Activated CD4-positive, alpha-beta T cell treated with anti-CD3 and anti-CD28 coated beads for 36 hours (primary cell): Measurements from ENCODE around the gene OSGIN1. TPM values are rescaled to one million over a fixed set of nuclear protein-coding genes. Genes with fewer than 3 reads are reported as not detected.
"Not testable (repeated sequence)": the region's sequence is repeated elsewhere in the genome, so short reads cannot be mapped to it uniquely, and the experiment has no call there.

Experiments used
- ATAC-seq: fragments of 200-7000 bp; cut with Tn5 transposase; one replicate; pipeline ENCODE4 v1.10.0; 2021; ENCODE audit warnings: mild to moderate bottlenecking, moderate library complexity
- CTCF ChIA-PET: fragments of 350-600 bp; sonication (Branson Sonifier 250); formaldehyde crosslinking; loops from one replicate; lab custom pipeline; 2021; ENCODE audit warnings: antibody characterized with exemption; lab: Charles Lee
- POLR2A ChIA-PET: fragments of 350-600 bp; sonication (Branson Sonifier 250); formaldehyde crosslinking; loops from one replicate; lab custom pipeline; 2021; ENCODE audit warnings: antibody characterized with exemption, inconsistent platforms; lab: Charles Lee
- DNase-seq: peaks from one replicate; pipeline ENCODE4 v3.0.0-alpha.2; 2020
- H3K27ac Mint-ChIP-seq: one replicate; pipeline ENCODE4 v1.8.0; 2021; ENCODE audit warnings: mixed read lengths
- H3K27me3 Mint-ChIP-seq: one replicate; pipeline ENCODE4 v1.8.0; 2021; ENCODE audit warnings: mixed read lengths
- H3K36me3 Mint-ChIP-seq: one replicate; pipeline ENCODE4 v1.8.0; 2021; ENCODE audit warnings: low read depth, mixed read lengths
- H3K4me1 Mint-ChIP-seq: one replicate; pipeline ENCODE4 v1.8.0; 2021; ENCODE audit warnings: mixed read lengths
- H3K4me3 Mint-ChIP-seq: one replicate; pipeline ENCODE4 v1.8.0; 2021; ENCODE audit warnings: mild to moderate bottlenecking, moderate library complexity, mixed read lengths
- H3K9me3 Mint-ChIP-seq: one replicate; pipeline ENCODE4 v1.8.0; 2021; ENCODE audit warnings: low read depth, mixed read lengths
- intact Hi-C, 2 experiments: fragments of 100-400 bp; cut with DNase I in 1 of 2; cut with micrococcal nuclease in 1 of 2; formaldehyde crosslinking; loops; one replicate each; pipeline versions ENCODE4 v1.14.2 to v1.15.1; 2022 to 2024; cut with DNase I, micrococcal nuclease
- total RNA-seq, 2 experiments: library from RNA; stranded (reverse); gene quantifications; one replicate each; pipeline ENCODE4 v1.2.3, GENCODE V29; 2021

Gene OSGIN1
- total RNA-seq, 2 experiments from 2014 or later: 0.75 to 1.0 TPM

DNA sequence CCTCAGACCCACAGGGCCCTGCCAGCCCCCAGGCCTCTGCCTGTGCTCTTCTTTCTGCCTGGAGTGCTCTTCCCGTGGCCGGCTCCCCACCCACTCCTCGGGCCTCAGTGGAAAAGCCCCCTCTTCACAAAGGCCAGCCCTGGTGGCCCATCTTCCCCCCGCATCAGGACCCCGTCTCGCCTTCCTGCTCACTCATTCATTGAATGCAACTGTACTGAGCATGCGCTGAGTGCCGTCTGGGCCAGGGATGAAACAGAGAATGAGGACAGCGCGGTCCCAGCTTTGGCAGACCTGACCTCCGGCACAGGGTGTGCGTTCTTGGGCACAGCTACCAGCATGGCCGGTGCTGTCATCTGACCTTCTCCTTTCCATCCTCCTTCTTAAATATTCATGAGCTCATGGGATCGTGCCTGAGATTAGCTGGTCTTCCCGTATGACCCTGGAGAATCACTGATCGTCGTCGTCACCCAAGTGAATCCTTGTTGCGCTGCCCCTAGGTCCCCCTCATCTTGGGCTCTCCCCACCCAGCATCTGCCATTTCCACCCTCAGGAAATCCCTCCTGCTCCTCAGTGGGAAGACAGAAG is 16.4 kb upstream of the OSGIN1 start:
- Mint-ChIP-seq H3K36me3 (no peaks in the 10 kb centered on the region), H3K4me1 (peaks cover 4% of the 10 kb centered on the region), H3K4me3 (no peak overlapping the region), H3K27ac (no peak overlapping the region), H3K27me3 (no peaks in the 10 kb centered on the region), H3K9me3 (no peaks in the 10 kb centered on the region)
- DNase-seq (no peak), ATAC-seq (no peak)
- ChIA-PET CTCF (interaction anchor here (2.1 kb wide), 1 partner anchor 10 kb away, joined by 9 read pairs; no protein-coding TSS in a partner anchor), POLR2A (no interaction called here)
- intact Hi-C loops: no loop called here

DNA sequence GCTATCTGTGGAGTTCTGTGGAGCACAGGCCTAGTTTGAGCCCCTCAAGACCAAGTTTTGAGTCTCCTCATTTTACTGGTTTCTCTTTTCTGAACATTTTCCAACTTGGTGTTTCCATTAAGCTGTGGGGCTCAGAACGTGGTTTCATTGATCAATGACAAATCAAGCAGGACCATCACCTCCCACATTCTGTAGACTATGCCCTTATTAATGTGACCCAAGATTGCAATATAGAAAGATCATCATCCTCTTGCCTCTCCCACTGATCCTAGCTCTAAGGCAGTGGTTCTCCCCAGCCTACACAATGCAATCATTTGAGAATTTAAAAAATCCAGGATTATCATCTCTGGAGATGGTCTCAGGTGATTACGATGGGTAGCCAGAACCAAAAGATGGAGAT is 15.8 kb upstream of the OSGIN1 start:
- no peak overlapping the region for H3K4me3 Mint-ChIP-seq
- POLR2A ChIA-PET: no interaction called here
- CTCF ChIA-PET: interaction anchor here (2.1 kb wide), 1 partner anchor 11 kb away, joined by 9 read pairs; no protein-coding TSS in a partner anchor
- ATAC-seq (no peak), DNase-seq (no peak)
- peaks cover 4% of the 10 kb centered on the region for H3K4me1 Mint-ChIP-seq
- no peaks in the 10 kb centered on the region for H3K36me3 Mint-ChIP-seq
- H3K9me3 Mint-ChIP-seq: no peaks in the 10 kb centered on the region
- intact Hi-C loops: no loop called here
- no peak overlapping the region for H3K27ac Mint-ChIP-seq
- no peaks in the 10 kb centered on the region for H3K27me3 Mint-ChIP-seq

DNA sequence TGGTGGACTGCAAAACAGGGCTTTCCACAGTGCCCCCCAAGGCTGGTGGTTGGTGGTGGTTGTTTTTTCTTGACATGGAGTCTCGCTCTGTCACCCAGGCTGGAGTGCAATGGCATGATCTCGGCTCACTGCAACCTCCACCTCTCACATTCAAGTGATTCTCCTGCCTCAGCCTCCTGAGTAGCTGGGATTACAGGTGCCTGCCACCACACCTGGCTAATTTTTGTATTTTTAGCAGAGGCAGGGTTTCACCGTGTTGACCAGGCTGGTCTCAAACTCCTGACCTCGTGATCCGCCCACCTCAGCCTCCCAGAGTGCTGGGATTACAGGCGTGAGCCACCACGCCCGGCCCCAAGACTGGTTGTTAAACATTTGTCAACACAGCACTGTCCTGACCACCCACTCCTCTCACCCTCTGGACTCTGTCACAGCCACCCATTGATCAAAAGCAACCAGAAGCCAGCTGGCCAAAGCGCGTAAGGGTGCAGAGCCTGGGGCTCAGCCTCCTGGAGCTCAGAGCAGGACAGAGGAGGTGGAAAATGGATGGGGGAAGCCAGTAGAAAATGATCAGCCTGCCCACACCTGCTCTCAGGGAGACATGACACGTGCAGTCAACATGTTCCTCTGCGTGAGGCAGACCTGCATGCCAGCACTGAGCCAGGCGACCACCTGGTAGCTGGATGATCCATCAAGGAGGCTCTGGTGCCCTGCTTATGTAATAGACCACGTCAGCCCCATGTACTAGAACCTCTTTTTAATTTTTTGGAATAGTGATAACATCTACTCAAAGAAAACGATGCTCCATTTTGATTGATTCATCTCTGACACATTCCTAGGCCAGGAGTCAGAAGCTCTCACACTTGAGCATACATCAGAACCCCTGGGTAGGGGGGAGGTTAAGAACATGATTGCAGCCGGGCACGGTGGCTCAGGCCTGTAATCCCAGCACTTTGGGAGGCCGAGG is 14.8 kb upstream of the OSGIN1 start:
- CTCF ChIA-PET: interaction anchor here (0.5 to 0.6 kb wide), 2 partner anchors 19 to 28 kb away, joined by 3 read pairs; no protein-coding TSS in a partner anchor
- Mint-ChIP-seq H3K36me3 (no peaks in the 10 kb centered on the region), H3K4me3 (no peak overlapping the region), H3K9me3 (no peaks in the 10 kb centered on the region), H3K27me3 (no peaks in the 10 kb centered on the region), H3K4me1 (peaks cover 4% of the 10 kb centered on the region), H3K27ac (no peak overlapping the region)
- no peak for DNase-seq
- no peak for ATAC-seq
- intact Hi-C loops: no loop called here
- POLR2A ChIA-PET: no interaction called here

DNA sequence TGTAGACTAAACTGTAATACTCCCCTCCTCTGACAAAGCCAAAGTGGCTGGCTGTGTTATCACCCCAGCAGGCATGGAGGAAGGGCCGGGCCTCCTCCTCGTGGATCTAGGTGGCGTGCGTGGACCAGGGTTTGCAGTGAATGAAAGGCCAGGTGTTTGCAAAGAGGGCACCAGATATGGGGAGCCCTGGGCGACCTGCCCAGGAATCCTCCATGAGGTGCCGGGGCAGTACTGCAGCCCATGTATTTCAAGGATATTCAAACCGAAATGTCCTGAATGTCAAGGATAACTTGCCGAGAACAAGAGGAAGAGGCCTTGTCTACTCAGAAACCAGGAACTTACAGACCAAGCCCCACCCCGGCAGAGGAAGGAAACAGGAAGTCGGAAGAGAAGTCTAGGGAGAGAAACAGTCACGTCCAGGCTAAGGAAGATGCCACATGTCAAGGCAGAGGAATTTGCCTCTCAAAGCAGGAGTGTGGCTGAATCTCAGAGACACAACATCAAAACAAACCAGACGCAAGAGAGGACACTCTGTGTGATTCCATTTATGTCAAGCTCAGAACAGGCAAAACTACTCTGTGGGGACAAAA is 13.7 kb upstream of the OSGIN1 start:
- H3K4me1 Mint-ChIP-seq: peaks cover 4% of the 10 kb centered on the region
- no peaks in the 10 kb centered on the region for H3K9me3 Mint-ChIP-seq
- DNase-seq: no peak
- H3K27me3 Mint-ChIP-seq: no peaks in the 10 kb centered on the region
- H3K36me3 Mint-ChIP-seq: no peaks in the 10 kb centered on the region
- no peak for ATAC-seq
- ChIA-PET POLR2A (no interaction called here), CTCF (interaction anchor here (0.6 kb wide), 1 partner anchor 29 kb away, joined by 3 read pairs; no protein-coding TSS in a partner anchor)
- H3K4me3 Mint-ChIP-seq: no peak overlapping the region
- H3K27ac Mint-ChIP-seq: no peak overlapping the region
- intact Hi-C loops: no loop called here

DNA sequence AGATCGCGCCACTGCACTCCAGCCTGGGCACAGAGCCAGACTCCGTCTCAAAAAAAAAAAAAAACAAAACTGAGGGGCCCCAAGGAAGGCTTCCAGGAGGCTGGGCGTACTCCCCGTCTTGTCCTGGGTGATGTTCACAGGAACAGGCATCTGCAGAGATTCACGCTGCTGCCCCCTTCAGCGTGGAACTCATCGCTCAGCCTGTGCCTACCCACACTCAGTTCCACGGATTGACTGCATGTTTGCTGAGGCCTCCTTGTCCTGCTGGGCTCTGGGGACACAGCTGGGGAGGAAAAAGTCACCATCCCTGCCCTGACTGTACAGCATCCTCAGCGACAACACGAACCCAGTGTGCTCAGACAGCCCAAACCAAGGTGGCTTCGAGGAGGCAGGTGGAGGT is 12.9 kb upstream of the OSGIN1 start:
- peaks cover 4% of the 10 kb centered on the region for H3K4me1 Mint-ChIP-seq
- H3K36me3 Mint-ChIP-seq: no peaks in the 10 kb centered on the region
- DNase-seq (no peak), ATAC-seq (no peak)
- CTCF ChIA-PET: no interaction called here
- H3K27me3 Mint-ChIP-seq: no peaks in the 10 kb centered on the region
- POLR2A ChIA-PET: no interaction called here
- intact Hi-C loops: no loop called here
- no peak overlapping the region for H3K4me3 Mint-ChIP-seq
- H3K27ac Mint-ChIP-seq: no peak overlapping the region
- no peaks in the 10 kb centered on the region for H3K9me3 Mint-ChIP-seq

DNA sequence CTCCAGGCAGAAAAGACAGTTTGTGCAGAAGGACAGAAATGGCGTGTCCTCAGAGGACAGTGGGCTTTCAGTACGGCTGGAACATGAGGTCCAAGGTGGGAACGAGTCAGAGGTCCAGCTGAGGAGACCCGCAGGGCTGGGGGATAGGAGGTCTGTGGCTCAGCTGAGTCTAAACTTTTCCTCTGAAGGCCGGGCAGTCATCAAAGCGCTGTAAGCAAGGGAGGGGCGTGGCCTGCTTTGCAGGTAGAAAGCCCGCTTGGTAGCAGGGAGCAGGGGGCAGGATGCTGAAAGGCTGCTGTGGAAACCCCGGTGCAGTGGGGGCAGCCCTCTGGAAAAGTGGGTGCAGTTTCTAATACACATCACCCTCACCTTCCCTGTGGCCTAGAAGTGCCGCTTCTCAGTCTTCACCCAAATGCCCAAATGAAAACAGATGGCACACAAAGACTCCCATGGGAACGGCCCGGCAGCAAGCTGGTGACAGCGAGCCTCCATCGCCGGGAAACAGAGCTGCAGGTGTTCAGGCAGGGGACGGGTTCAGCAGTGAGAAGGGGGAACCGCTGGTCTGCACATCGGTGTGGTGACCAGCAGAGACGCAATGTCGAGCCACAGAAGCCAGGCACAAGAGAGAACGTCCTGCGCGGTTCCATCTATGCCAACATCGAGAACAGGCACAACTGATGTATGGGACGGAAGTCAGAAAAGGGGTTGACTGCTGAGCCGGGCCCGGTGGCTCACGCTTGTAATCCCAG is 12.2 kb upstream of the OSGIN1 start:
- Mint-ChIP-seq H3K4me3 (no peak overlapping the region), H3K4me1 (peaks cover 4% of the 10 kb centered on the region), H3K27ac (no peak overlapping the region), H3K36me3 (no peaks in the 10 kb centered on the region), H3K27me3 (no peaks in the 10 kb centered on the region), H3K9me3 (no peaks in the 10 kb centered on the region)
- POLR2A ChIA-PET: interaction anchor here (0.6 kb wide), 1 partner anchor 1211 kb away, joined by 3 read pairs; no protein-coding TSS in a partner anchor
- CTCF ChIA-PET: no interaction called here
- ATAC-seq: no peak
- no peak for DNase-seq
- intact Hi-C loops: no loop called here

DNA sequence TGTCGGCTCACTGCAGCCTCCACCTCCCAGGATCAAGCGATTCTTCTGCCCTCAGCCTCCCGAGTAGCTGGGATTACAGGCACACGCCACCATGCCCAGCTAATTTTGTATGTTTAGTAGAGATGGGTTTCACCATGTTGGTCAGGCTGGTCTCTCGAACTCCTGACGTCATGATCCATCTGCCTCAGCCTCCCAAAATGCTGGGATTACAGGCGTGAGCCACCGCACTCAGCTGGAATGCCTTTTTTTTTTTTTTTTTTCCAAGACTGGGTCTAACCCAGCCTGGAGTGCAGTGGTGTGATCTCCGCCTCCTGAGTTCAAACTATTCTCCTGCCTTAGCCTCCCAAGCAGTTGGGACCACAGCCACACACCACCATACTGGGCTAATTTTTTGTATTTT is 11.5 kb upstream of the OSGIN1 start:
- H3K27me3 Mint-ChIP-seq, intact Hi-C loops, H3K9me3 Mint-ChIP-seq, H3K4me1 Mint-ChIP-seq, H3K36me3 Mint-ChIP-seq, ATAC-seq, DNase-seq, H3K27ac Mint-ChIP-seq, H3K4me3 Mint-ChIP-seq, CTCF ChIA-PET: not testable (repeated sequence)
- POLR2A ChIA-PET: interaction anchor here (0.6 kb wide), 1 partner anchor 1211 kb away, joined by 3 read pairs; no protein-coding TSS in a partner anchor

DNA sequence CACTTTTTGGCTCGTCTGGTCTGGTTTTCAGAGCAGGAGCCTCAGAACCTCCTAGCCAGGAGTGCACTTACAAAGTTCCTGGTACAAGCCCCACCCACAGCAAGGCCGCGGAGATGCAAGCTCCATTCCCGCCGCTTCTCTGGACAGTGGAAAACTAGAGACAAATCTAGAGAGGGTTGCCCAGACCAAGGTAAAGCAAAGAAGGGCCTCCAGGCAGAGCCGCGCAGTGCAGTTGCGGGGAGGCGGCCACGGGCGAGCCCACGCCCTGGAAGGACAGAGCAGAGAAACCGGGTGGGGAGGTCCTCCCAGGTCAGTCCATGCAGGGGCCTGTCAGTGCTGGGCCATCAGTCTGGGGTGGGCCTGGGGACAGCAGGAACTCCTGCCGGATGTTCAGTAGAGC is 11.0 kb upstream of the OSGIN1 start:
- ATAC-seq: no peak
- Mint-ChIP-seq H3K9me3 (no peaks in the 10 kb centered on the region), H3K36me3 (no peaks in the 10 kb centered on the region), H3K4me3 (no peak overlapping the region), H3K27me3 (no peaks in the 10 kb centered on the region), H3K4me1 (peaks cover 4% of the 10 kb centered on the region), H3K27ac (no peak overlapping the region)
- no peak for DNase-seq
- CTCF ChIA-PET: no interaction called here
- intact Hi-C loops: no loop called here
- POLR2A ChIA-PET: no interaction called here

DNA sequence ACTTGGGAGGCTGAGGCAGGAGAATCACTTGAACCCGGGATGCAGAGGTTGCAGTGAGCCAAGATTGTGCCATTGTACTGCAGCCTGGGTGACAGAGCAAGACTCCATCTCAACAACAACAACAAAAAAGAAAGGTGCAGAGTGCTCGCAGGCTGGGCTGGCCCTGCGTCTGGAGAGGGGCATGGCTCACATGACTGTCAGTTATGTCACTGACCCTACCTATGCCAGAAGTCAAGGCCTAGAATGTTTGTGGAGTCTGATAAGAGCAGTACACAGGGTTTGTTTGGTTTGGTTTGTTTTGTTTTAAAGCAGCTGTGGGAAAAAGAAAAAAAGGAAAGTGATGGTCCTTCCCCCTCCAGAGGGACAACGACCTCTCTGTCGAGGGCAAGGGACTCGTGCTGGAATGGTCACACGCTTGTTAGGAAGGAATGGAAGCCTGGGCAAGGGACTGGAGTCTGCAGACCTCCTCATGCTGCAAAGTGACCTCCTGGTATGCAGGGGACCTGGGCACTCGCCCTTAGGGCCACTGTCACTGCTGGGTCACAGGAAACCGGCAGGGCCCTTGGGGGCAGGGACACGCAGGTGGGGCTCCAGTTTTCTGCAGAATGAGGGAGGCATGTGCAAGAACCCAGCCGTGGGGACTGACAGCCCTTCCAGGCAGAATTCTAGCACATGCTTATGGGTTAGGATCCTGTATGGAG is 10.1 kb upstream of the OSGIN1 start:
- no peaks in the 10 kb centered on the region for H3K9me3 Mint-ChIP-seq
- H3K27ac Mint-ChIP-seq: no peak overlapping the region
- DNase-seq (no peak), ATAC-seq (no peak)
- intact Hi-C loops: no loop called here
- ChIA-PET CTCF (interaction anchor here (1.0 kb wide), 1 partner anchor 51 kb away, joined by 3 read pairs; no protein-coding TSS in a partner anchor), POLR2A (no interaction called here)
- no peaks in the 10 kb centered on the region for H3K36me3 Mint-ChIP-seq
- H3K4me1 Mint-ChIP-seq: peaks cover 4% of the 10 kb centered on the region
- H3K27me3 Mint-ChIP-seq: no peaks in the 10 kb centered on the region
- no peak overlapping the region for H3K4me3 Mint-ChIP-seq

DNA sequence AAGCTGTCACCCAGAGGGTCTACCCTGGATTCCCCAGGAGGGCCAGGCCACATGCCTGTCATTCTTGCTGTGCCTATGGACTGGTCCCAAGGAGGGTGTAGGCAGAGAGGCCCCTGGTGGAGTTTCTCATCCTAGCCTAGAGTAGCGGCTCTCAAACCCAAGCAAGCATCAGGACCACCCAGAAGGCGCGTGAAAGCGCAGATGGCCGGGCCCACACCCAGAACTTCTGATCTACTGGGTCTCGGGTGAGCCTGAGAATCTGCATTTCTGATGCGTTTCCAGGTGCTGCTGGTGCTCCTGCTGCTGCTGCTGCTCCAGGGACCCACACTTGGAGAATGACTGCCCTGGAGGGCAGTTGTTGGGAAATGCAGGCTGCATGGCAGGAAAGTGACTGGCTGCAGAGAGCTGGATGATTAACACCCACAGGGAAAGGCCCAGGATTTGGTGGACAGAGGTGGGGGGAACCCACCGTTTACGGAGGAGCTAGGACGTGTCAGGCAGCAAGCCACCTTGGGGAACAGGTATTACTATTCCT is 9.5 kb upstream of the OSGIN1 start:
- H3K27ac Mint-ChIP-seq: no peak overlapping the region
- no peaks in the 10 kb centered on the region for H3K27me3 Mint-ChIP-seq
- no peak overlapping the region for H3K4me3 Mint-ChIP-seq
- H3K36me3 Mint-ChIP-seq: no peaks in the 10 kb centered on the region
- intact Hi-C loops: no loop called here
- no peak for DNase-seq
- ChIA-PET POLR2A (no interaction called here), CTCF (interaction anchor here (1.0 to 1.1 kb wide), 2 partner anchors 10 to 51 kb away, joined by 3 to 5 read pairs; no protein-coding TSS in a partner anchor)
- no peak for ATAC-seq
- peaks cover 4% of the 10 kb centered on the region for H3K4me1 Mint-ChIP-seq
- H3K9me3 Mint-ChIP-seq: no peaks in the 10 kb centered on the region
